Mesodermal cell (in vitro differentiated cells): ENCODE measurements around the gene RPSA.

Source experiments
- H3K27ac ChIP-seq: 2 replicates; pipeline ENCODE4 v1.7.0; 2013; ENCODE audit warnings: mild to moderate bottlenecking, low read depth, low read length, moderate library complexity; ENCODE audit not compliant: severe bottlenecking
- H3K36me3 ChIP-seq: 2 replicates; pipeline ENCODE4 v1.7.1; 2013; ENCODE audit warnings: mild to moderate bottlenecking, low read length, moderate library complexity; ENCODE audit not compliant: control insufficient read depth, insufficient read depth
- H3K4me1 ChIP-seq: one replicate; pipeline ENCODE4 v1.7.1; 2013; ENCODE audit warnings: mild to moderate bottlenecking, low read length; ENCODE audit not compliant: insufficient read depth, control insufficient read depth, poor library complexity, severe bottlenecking
- H3K4me3 ChIP-seq: 2 replicates; pipeline ENCODE4 v1.7.0; 2013; ENCODE audit warnings: low read length, control low read depth, mild to moderate bottlenecking; ENCODE audit not compliant: insufficient read depth, poor library complexity, severe bottlenecking; ENCODE audit errors: extremely low read depth
- H3K9me3 ChIP-seq: 2 replicates; pipeline ENCODE4 v1.7.1; 2013; ENCODE audit warnings: mild to moderate bottlenecking, low read length, moderate library complexity; ENCODE audit not compliant: control insufficient read depth
- WGBS, 2 experiments: methylation state at CpG; one replicate each; pipeline ENCODE4 v1.1.5; 2013; ENCODE audit warnings: missing lambda C conversion rate in 2 of 2; ENCODE audit not compliant: insufficient coverage in 2 of 2; 5-methylcytosine and 5-hydroxymethylcytosine counted together

The RPSA gene

GRCh38 chr3:39390181-39390580 is 16.3 kb upstream of the RPSA start:
- H3K4me1 ChIP-seq, result peaks cover 4% of the 10 kb centered on the region
- no peak overlapping the region for H3K4me3 ChIP-seq
- no peaks in the 10 kb centered on the region for H3K9me3 ChIP-seq
- H3K36me3 ChIP-seq, result peaks cover 66% of the 10 kb centered on the region
- 100% methylated on average over 1 of the region's 4 CpGs for WGBS, 2 experiments
- H3K27ac ChIP-seq, result no peak overlapping the region

GRCh38 chr3:39396690-39397089 is 9.8 kb upstream of the RPSA start:
- Histone ChIP-seq H3K4me1 (no peaks in the 10 kb centered on the region), H3K36me3 (peaks cover 64% of the 10 kb centered on the region), H3K27ac (no peak overlapping the region), H3K4me3 (no peak overlapping the region), H3K9me3 (no peaks in the 10 kb centered on the region)
- WGBS, 2 experiments, result 86 to 88% methylated on average over 1 to 2 of the region's 3 CpGs

- WGBS, 2 experiments, result 94% methylated on average over 2 of the region's 4 CpGs; no CpG with 5 or more reads in 1 of the 2 experiments
- H3K36me3 ChIP-seq, result peaks cover 46% of the 10 kb centered on the region
Measured at GRCh38 chr3:39398700-39399099, 7.8 kb upstream of the RPSA start.

DNA sequence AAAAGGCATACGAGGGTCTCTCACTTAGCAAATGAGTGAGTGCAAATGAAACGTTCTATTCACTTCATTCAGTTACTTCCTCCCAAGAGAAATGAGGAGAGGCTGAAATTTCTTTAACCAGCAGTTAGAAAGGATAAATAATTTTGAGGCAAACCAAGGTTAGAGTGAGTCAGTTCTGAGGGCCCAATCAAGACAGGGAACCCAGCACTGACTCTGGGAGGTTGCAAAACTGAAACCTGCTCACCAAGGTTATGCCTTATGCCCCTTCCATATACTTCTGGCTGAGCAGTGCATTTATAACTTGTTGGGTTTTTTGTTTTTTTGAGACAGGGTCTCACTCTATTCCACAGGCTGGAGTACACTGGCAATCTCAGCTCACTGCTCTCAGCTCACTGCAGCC is 4.5 kb upstream of the RPSA start:
- Histone ChIP-seq H3K4me1 (no peaks in the 10 kb centered on the region), H3K9me3 (no peaks in the 10 kb centered on the region), H3K27ac (no peak overlapping the region), H3K36me3 (peaks cover 18% of the 10 kb centered on the region), H3K4me3 (no peak overlapping the region)
- WGBS, 2 experiments, result no CpG with 5 or more reads among the region's 2 CpGs

More at GRCh38 chr3:39398700-39399099, 7.8 kb upstream of the RPSA start:
- H3K9me3 ChIP-seq, result no peaks in the 10 kb centered on the region
- no peak overlapping the region for H3K4me3 ChIP-seq
- no peaks in the 10 kb centered on the region for H3K4me1 ChIP-seq
- no peak overlapping the region for H3K27ac ChIP-seq

DNA sequence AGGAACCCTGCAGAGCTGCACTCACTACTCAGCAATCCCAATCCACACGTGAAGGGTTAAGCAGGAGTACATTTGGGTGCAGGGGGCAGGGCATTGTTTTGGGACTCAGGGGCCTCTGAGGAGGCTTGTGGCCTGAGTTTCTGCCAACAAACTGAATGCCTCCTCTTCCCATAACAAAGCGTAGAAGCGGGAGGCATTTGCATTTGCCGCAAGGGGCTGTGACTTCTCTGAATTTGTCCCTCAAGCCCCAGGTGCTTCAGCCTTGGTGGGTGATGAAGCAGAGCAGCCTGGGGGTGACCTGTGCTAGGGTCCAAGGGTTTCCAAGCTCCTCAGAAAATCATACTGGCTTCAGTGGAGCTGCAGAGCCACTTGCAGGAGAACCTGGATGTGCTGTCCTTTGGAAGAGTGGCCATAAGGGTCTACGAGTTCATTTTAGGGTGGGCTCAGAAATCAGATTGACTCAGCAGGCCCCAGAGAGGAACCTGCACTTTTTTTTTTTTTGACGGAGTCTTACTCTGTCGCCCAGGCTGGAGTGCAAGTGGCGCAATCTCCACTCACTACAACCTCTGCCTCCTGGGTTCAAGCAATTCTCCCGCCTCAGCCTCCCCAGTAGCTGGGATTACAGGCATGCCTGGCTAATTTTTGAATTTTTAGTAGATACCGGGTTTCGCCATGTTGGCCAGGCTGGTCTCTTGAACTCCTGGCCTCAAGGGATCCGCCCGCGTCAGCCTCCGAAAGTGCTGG is 1.4 kb upstream of the RPSA start:
- WGBS, 2 experiments, result 69 to 75% methylated on average over 12 to 13 of the region's 15 CpGs
- H3K27ac ChIP-seq, result no peak overlapping the region
- H3K4me1 ChIP-seq, result peaks cover 10% of the 10 kb centered on the region
- peaks cover 25% of the 10 kb centered on the region for H3K36me3 ChIP-seq
- no peak overlapping the region for H3K4me3 ChIP-seq
- H3K9me3 ChIP-seq, result no peaks in the 10 kb centered on the region

DNA sequence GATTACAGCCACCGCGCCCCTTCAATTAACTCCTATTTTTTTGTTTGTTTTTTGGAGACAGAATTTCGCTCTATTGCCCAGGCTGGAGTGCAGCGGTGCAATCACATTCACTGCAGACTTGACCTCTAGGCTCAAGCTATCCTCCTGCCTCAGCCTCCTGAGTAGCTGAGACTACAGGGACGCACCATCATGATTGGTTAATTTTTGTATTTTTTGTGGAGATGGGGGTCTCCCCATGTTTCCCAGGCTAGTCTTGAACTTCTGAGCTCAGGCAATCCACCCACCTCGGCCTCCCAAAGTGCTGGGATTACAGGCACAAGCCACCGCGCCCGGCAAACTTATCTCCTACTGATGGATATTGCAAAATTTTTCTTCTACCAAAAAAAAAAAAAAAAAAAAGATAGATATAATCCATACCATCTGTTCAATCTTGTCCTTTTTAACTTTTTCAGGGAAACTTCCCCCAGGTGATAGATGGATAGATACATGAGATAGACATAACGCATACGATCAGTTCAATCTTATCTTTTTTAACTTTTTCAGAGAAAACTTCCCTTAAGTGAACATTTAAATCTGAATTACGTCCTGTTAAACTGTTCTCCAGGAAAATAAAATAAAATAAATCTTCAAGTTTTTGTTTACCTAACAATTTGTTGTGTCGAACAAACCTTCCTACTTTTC is 693 bp upstream of the RPSA start:
- Histone ChIP-seq H3K4me3 (peak overlapping the region; percentile 71), H3K27ac (peak overlapping the region; percentile 93), H3K36me3 (peaks cover 32% of the 10 kb centered on the region), H3K4me1 (peaks cover 10% of the 10 kb centered on the region), H3K9me3 (no peaks in the 10 kb centered on the region)
- WGBS, 2 experiments, result 70 to 81% methylated on average over 4 to 9 of the region's 13 CpGs

GRCh38 chr3:39407259-39407629 is 724 bp downstream of the RPSA start:
- no peaks in the 10 kb centered on the region for H3K9me3 ChIP-seq
- WGBS, 2 experiments, result 3 to 4% methylated on average over 6 to 7 of the region's 9 CpGs
- H3K27ac ChIP-seq, result peak overlapping the region; percentile 93
- H3K4me3 ChIP-seq, result peak overlapping the region; percentile 71
- H3K4me1 ChIP-seq, result peaks cover 10% of the 10 kb centered on the region
- peaks cover 47% of the 10 kb centered on the region for H3K36me3 ChIP-seq

DNA sequence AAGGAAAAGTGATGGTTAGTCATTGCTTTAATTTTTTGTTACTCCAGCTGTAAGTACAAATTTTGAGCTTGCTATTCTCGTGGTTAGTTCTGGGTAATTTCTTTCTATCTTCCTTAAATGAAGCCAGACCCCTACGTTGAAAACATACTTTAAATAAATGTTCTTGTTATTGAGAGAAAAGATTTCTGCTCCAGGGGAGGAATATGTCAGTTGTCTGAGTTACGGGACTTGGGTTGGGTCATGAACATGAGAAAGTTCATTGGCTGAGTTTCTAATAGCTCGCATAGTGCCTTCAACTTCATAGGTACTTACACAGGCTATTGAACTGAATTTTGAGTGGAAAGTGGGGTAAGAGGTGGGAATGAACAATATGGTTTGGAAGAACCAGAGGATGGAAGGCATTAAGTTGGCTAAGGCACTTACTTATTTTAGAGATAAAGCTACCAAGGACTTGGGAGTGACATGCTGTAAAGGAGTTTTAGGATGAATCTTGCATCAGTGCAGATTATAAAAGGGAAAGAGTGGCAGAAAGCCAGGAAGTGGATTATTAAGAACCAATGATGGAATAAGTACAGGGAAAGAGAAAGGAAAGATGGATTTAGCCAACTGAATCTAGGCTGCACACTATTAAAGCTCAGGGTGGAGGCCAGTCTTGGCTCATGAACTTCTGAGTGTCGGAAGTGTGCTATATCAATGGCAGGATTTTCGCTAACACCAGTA is 1.4 kb downstream of the RPSA start:
- Histone ChIP-seq H3K9me3 (no peaks in the 10 kb centered on the region), H3K27ac (no peak overlapping the region), H3K36me3 (peaks cover 53% of the 10 kb centered on the region), H3K4me3 (peak overlapping the region; percentile 71), H3K4me1 (peaks cover 10% of the 10 kb centered on the region)
- WGBS, 2 experiments, result 81 to 97% methylated on average over 4 of the region's 6 CpGs

DNA sequence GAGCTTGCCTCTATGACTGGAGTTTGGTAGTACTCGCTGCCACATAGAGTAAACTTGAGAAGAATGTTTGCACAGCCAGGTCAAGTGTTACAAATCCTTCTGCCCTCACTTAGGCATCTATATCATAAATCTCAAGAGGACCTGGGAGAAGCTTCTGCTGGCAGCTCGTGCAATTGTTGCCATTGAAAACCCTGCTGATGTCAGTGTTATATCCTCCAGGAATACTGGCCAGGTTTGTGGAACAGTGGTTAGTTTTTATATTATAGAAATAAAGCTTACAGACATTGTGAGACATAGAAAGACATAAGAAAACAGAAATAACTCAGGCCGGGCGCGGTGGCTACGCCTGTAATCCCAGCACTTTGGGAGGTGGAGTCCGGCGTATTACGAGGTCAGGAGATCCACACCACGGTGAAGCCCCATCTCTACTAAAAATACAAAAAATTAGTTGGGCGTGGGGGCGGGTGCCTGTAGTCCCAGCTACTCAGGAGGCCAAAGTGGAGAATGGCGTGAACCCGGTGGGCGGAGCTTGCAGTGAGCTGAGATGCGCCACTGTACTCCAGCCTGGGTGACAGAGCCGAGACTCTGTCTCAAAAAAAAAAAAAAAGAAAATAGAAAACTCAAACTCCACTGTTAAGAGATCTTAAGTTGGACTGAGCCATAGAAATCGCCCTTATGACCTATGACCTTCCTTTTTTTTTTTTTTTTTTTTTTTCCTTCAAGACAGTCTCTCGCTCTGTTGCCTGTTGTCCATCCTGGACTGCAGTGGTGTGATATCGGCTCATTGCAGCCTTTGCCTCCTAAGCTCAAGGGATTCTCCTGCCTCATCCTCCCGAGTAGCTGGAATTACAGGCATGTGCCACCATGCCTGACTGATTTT is 2.2 kb downstream of the RPSA start:
- Histone ChIP-seq H3K4me1 (peaks cover 10% of the 10 kb centered on the region), H3K9me3 (no peaks in the 10 kb centered on the region), H3K27ac (peak overlapping the region; percentile 5), H3K36me3 (peaks cover 61% of the 10 kb centered on the region), H3K4me3 (peak overlapping the region; percentile 71)
- WGBS, 2 experiments, result 79 to 82% methylated on average over 14 to 18 of the region's 21 CpGs

DNA sequence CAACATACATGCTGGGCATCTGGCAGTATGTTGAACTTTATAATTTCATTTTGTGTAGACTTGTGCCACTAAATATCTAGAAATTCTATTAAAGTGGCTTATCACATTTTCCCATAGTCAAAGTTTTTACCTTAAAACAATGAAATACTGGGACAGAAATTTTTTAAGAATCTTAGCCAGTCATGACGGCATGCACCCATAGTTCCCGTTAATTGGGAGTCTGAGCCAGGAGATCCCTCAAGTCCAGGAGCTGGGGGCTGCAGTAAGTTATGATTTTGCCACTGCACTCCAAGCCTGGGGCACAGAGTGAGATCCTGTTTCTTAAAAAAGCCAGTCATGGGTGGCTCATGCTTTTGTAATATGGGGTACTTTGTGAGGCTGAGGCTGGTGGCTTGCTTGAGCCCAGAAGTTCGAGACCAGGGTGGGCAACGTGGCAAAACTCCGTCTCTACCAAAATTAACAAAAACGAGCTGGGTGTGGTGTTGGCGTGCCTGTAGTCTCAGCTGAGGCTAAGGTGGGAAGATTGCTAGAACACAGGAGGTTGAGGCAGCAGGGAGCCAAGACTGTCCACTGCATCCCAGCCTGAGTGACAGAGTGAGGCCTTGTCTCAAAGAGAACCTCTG is 3.1 kb downstream of the RPSA start:
- 90 to 97% methylated on average over 7 of the region's 7 CpGs for WGBS, 2 experiments
- Histone ChIP-seq H3K36me3 (peaks cover 70% of the 10 kb centered on the region), H3K9me3 (no peaks in the 10 kb centered on the region), H3K4me3 (no peak overlapping the region), H3K4me1 (peaks cover 10% of the 10 kb centered on the region), H3K27ac (peak overlapping the region; percentile 24)
